GM18858 (cell line): ENCODE data around the gene NHSL2.
"Not testable (repeated sequence)": the region's sequence is repeated elsewhere in the genome, so short reads cannot be mapped to it uniquely, and the experiment has no call there.

Experiments
- ATAC-seq: cut with Tn5 transposase; IDR thresholded peaks from one replicate; pipeline ENCODE4 v1.9.1; 2021; ENCODE audit not compliant: unreplicated experiment

The NHSL2 gene

DNA sequence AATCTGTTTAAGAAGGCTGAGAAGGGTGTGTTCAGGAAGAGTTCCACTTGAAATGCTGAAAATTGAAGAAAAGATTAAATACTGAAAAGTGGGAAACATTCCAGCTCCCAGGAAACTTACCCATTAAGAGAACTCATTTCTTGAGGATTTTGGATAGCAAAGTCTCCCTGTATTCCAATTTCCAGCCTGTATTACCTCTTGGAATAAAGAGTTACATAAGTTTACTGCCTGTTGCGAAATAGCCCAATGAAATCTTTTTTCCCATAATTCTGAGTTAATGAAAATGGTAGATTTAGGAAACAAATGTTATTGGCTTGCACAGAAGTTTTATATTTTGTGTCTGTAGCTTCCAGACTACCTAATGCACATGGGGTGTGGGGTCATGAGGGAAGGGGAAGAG lies 12.0 kb downstream of the NHSL2 start:
- ATAC-seq = no peak

DNA sequence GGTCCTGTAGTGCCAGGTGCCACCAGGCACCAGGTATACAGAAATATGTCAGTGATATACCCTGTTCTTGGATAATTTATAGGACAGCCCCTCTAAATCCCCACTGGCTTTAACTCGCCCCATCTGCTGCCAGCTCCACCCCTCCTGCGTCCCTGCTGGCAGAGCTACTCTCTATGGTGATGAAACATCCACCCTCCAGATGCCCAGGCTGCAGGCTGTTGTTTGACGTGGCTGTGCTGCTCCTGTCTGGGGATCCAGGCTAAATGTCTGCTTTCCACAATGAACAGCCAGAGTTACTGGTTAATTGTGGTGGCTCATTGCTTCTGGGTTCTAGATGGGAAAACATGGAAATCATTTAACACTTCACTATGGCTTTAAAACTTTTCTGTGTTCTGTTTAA lies 12.9 kb downstream of the NHSL2 start:
- no peak for ATAC-seq

DNA sequence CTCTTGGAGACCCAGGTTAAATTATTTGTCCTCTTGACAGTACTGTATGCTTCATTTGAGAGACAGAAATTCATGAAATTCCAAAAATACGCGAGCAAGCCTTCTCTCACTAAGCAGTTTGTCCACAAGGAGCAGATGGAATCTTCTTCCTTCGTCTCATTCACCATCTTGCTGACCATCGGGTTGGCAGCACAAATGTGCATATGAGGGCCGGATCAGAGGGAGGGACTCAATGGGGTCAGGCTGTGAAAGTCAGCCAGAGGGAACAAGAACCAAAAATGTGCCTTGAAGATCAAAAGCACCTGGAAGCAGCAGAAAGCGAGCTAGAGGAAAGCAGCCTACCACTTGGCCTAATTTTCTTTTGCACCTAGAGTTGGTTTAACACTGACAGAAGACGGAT lies 16.4 kb downstream of the NHSL2 start:
- ATAC-seq = no peak

DNA sequence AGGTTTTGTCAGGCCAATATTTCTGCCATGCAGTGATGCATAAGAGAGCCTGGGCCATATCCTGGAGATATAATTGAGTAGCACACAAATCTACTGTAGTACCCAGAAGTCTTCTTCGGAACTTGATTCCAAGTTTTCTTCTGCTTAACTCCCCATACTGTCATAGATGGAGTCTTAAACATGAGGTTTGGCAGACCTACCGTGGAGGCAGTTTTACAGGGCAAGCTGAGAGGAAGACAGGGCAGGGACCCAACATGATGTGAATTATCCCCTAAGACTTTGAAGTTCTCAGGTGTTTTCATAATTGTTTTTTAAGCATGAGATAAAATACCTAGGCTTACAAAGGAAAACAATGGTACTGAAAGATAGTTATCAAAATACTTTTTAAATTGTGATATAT lies 18.2 kb downstream of the NHSL2 start:
- ATAC-seq = no peak

DNA sequence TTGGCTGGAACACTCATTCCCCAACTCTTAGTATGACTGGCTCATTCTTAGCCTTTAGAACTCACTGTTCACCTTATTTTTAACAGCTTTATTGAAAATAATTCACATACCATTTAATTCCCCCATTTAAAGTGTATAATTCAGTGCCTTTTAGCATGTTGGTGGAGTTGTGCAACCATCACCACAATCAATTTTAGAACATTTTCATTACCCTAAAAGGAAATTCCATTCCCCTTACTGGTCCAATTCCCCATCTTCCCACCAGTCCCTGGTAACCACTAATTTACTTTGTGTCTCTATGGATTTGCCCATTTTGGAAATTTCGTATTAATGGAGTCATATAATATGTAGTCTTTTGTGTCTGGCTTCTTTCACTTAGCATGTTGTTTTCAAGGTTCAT lies 19.7 kb downstream of the NHSL2 start:
- ATAC-seq = no peak

DNA sequence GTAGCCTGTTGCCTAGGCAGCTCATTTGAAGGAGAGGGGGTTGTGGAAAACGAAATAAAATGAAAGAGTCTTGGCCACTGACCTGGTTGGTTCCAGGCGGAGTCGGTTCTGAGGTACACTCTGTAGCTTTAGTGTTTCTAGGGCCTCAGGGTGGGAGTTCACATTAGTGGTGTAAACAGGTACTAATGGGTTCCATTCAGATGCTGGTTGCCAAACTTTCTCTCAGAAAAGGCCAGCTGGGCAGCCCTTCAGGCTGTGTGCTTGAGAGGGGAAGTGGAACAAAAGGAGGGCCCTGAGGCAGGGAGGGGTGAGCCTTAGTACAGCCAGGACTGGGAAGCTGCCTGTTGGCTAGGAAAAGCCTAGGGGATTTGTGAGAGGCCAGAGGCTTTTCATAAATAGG lies 24.8 kb downstream of the NHSL2 start:
- ATAC-seq = no peak

DNA sequence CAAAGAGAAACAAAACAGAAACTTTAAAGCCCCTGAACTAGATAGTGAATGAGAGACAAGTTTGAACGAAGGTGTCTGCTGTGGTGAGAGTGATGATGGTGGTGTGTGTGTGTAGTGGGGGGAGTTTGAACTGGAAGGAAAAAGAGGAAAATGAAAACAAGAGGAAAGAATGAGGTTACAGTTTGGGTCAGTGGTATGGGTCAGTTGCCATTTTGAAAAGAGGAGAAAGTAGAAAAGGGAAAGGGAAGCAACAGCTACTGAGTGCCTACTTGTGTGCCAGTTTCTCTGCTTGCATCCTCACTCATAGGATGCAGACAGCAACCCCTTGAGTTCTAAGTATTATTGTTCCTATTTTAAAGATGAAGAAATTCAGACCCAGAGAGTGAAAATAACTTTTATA lies 26.0 kb downstream of the NHSL2 start:
- ATAC-seq = no peak

DNA sequence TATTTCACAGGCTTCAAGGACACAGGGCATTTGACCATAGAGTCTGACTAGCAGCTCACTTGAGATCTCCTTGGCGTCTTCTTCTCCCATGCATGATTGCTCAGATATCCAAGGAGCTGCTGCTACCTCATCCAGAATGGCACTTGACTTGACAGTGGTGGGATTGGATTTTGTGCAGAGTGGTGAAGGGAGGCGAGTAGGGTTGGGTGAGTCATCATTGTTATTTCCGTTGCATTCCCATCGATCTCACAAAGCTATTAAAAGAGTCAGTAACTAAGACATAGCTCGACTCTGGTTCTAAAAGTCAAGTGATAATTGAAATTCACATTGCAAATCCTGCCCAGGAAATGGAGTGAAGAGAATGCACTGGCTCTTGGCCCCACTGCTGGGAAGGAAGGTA lies 27.7 kb downstream of the NHSL2 start:
- ATAC-seq = no peak

DNA sequence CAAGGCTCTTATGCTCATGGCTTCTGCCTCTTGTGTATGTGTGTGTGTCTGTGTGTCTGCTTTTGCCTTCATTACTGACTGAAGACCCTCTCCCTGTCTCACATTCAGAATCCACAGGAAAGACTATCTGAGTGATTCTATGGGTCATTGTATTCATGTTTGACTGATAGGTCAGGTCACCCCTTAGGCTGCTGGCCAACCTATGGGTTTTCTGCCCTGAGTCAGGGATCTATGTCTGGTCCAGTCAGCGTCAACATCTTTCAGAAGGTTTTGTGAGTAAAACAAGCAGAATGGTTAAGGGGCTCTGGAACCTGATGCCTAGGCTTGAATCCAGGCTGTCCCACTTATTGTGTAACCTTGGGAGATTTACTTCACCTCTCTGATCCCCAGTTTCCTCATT lies 30.5 kb downstream of the NHSL2 start:
- ATAC-seq = no peak

DNA sequence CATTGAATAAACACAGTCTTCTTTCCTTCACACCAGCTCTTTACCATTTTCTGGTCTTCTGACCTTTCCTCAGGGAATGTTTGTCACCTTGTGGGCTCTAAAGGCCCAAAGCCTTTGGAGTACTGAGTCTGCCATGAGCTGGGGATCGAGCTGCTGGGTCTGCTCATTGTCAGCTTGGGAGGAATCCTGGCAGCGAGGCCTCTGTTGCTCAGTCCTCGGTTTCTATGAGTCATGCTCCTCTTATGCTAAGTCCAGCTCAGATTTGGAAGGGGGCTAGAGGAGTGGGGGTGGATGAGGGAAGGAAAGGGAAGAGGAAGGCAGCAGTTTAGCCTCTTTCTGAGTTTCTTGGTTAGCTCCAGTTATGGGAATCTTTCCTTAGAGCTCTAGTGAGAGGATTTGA lies 31.1 kb downstream of the NHSL2 start:
- no peak for ATAC-seq

DNA sequence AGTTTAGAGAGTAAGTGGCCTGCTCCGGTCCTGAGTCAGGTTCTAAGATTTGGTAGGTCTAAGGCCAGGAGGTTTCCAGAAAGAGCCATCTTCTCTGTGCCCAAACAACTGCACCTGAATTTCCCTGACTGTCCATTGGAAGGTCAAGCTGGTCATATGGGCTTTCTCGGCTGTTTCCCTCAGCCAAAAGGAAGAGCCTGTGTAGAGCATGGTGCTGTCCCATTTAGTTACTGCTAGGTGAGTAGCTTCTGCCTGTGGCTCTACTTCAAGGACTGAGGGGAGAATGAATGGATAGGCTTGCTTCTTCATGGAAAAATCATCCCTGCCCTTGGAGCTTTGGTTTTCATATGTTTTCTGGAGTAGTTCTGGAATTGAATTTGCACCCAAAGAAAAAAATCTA lies 33.7 kb downstream of the NHSL2 start:
- no peak for ATAC-seq

DNA sequence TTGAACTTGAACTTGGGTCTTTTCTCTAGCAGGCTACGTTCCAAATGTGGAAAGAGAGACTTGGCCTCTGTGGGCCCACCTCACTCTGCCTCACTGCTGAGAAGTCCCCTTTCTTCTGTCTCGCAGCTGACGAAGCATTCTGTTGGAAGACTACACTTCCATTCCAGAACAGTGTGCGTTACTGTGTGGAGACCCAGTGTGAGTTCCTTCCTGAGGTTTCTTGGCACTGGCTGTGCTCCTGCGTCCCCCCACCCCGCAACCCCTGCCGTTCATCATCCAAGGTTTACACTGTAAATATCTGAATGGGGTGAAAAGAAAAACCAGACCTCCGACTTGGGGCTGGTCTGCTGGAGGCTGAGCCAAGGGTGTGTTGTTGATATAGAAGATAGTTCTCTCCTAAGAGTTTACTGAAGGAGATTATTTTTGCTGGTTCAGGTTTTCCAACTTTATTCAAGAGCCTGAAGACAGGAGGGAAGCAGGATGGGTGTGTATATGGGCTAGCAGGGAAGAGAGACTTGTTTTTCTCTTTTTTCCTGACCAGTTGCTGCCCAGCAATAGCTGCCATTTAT lies 34.7 kb downstream of the NHSL2 start:
- no peak for ATAC-seq

DNA sequence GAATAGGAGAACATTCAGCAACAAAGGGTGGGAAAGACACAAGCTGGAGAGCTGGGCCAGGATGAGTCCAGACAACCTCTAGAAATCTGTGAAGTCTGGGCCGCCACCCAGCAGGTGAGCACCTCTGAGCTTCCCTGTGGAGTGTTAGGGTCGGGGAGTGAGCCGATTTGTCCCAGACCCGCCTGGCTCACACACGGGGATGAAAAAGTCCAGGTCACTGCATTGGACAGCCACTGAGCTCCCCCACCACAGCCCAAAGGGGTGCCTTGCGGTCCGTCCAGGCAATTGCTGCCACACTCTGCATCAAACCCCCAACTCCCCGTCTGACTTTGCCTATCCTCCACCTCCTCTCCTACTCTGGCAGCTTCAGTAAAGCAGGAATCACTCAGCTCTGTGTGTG lies 38.7 kb downstream of the NHSL2 start:
- ATAC-seq = no peak

DNA sequence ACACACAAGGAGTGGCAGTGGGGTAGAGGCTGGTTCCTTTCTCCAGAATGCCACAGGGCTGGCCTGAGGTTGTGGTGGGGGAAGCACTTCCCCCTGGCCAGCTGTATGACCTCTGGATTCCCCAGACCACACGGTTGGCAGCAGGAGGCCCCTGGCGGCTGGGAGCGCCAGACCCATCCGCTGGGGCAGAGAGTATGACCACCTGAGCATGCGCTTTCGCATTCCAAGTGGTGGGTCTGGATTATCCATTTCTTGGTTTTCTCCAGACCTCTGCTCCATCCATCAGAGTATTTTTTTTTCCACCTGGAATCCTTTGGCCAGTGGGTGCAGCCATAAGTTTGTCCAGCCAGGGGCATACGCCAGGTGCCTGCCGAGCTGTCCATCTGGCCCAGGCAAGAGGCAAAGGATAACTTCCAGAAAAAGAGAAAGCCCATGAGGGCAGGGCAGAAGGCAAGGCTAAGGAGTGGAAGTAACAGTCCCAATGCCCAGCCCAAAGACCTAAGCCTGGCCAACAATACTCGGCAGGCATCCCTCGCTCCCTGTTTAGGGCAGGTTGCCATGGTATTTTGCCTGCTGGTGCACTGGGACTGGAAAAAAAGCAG lies 39.3 kb downstream of the NHSL2 start:
- no peak for ATAC-seq

DNA sequence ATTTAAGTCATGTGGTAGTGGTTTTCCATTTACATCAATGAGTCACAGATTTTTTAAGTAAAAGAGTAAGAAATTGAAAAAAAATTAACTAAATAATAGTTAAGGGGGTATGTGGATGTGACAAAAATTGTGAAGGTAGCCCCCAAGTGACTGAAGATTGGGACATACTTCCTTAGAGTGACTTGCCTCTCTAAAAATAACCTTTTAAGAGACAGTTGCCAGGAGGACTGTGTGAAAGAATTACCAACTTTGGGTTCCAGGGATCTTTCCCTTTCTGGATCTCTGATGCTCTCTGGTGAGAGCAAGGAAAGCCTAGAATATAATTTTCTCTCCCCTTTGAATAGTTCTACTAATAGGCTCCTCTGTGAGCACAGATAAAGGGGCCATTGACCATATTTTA lies 42.7 kb downstream of the NHSL2 start:
- ATAC-seq = no peak

DNA sequence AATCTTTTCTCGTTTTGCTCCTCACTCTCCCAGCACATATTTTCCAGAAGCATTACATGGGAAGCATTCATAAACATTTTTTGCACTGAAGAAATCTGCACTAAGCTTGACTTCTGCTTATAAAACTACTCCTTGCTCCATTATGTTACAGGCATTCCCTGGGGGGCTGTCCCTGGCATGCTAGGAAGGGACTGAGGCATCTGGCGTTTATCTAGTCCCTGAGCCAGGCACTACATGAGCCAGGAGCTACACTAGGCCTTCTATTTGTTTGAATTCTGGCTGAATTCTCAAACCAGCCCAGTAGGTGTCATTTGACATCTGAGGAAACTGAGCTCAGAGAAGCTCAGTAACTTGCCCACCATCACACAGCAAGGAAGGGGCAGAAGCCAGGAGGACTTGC lies 43.3 kb downstream of the NHSL2 start:
- no peak for ATAC-seq

DNA sequence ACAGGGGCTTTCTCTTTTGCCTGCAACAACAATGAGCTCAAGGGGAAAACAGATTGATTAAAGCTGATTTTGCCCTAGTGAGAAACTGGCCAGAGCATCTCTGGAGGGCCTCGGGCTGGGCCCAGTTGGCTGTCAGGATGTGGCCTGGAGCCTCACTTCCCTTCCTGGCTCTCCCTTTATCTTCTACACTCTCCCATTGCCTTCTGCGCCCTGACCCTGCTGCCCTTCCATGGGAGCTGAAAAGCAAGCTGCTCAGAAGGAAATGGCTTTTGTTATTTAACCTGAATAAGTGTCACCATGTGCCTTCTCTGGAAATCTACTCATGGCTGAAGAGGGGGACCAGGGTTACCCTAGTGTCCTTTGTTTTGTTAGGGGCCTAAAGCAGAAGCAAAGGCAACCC lies 43.8 kb downstream of the NHSL2 start:
- ATAC-seq = no peak

DNA sequence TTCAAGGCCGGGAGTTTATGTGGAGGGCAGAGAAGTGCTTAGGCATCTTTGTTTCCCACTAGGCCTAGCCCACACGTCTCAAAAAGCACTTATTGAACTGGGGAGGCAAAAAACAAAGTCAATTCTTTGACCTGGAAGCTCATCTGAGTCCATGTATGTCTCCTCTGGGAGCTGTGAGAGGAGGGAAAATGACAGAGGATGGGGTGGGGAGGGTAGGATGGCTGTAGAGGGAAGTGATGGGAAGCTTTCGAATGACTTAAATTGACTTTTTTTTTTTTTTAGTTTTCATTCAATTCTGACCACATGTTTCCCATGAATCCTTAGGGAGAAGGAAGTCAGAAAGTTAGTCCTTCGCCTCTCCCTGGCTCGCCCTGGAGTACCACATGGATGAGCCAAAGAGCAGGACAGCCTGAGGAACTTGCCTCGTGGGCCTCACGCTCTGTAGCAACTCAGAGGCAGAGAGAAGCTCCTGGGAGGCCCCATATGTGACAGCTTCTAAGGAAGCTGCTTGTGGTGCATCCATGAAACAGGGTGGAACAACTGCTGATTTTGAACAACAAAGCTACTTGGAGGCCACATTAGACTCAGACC lies 45.0 kb downstream of the NHSL2 start:
- no peak for ATAC-seq

DNA sequence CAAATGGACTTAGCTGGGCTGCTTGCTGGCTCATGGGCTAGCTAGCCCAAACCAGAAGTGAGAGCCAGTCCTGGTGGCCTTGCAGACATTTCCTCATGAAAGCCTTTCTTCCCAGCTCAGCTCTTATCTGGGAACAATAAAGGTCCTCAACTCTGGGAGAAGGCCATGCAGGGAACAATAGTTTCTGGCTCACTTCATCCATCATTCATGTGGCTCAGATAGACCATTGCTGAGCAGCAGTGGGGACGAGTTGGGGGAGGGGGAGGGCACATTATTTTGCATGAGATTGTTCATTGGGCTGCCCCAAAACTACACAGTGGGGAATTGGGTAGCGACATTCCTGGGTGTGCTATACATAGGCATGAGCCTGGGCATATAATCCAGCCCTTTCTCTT lies 47.6 kb downstream of the NHSL2 start:
- ATAC-seq = no peak

DNA sequence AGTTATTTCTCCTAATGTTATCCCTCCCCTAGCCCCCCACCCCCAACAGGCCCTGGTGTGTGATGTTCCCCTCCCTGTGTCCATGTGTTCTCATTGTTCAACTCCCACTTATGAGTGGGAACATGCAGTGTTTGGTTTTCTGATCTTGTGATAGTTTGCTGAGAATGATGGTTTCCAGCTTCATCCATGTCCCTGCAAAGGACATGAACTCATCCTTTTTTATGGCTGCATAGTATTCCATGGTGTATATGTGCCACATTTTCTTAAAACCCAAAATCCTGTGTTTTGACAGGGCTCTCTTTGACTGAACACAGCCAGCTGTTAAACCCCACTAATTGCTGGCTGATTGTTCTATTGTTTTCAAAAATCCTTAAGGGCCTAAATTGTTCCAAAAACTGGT lies 53.5 kb downstream of the NHSL2 start:
- not testable (repeated sequence) for ATAC-seq

DNA sequence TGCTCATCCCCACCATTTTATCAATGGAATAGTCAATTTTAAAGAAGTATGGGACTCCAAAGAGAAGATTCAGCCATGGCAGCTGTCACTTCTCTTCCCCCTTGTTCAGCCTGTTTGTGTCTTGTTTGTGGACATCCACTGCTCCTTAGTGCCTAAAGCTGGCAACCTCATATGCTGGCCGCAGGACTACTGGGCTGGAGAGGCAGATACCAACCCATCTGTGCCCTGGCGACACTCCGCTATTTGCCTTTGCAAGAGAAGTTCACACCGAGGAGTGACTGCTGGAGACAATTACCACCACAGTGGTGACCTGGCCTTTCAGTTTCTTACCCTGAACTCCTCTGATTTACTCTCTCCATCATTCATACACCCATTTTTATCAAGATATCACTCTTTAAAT lies 64.3 kb downstream of the NHSL2 start:
- ATAC-seq = no peak

DNA sequence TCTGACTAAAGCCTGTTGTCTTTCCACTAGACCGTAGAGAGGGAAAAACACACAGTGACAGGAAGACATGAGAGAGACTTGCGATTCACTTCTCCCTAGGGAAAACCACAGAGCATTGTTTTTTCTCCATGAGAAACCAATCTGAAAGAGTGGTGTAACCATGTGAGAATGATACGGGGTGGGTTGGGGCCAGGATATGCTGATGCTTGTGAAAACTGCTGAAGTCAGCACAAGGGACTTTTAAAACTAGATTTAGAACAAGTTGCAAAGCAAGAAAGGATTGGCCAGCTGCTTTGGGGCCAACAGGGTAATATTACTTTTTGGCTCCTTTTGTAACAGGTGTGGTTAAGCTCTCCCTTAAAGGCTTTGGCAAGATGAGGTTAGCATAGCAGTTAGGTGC lies 66.1 kb downstream of the NHSL2 start:
- ATAC-seq = no peak

DNA sequence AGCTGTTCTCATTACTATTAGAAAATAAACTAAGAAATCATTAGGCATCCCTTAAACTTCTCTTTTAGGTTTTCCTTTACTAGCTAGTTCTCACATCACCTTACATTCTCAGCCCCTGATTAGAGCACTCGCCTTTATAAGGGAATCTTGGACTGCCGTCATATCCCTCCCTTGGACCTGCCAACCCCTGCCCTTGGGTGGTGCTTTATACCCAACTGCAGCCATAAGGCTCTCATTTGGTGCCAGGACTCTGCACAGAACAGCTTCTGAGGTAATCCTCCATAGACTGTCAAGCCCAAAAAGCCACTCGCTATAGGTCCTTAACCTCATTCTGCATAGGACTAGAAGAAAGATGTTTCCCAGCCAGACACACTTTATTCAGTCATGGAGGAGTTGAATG lies 67.5 kb downstream of the NHSL2 start:
- no peak for ATAC-seq
